ENCODE results near the gene FBXL7.

GRCh38 chr5:15893866-15894265 lies 393.9 kb downstream of the FBXL7 start:
- TF ChIP-seq POLR2A (IDR thresholded peaks at IDR 0.05) (no peak), CTCF (IDR thresholded peaks at IDR 0.05) (no peak)
